Heart left ventricle (tissue), 16 donors: ENCODE data around the gene MS4A10. TPM values are rescaled to one million over a fixed set of nuclear protein-coding genes. Genes with fewer than 3 reads are reported as not detected.
A peak's percentile ranks its signal among the peaks of the same experiment; 100 is the strongest.

Experiments used
- ATAC-seq, 4 donors: fragments of 200-7000 bp; cut with Tn5 transposase; one replicate each; pipeline ENCODE4 v1.9.1; 2020 to 2022; ENCODE audit warnings: moderate library complexity in 4 of 4, mild to moderate bottlenecking in 3 of 4, moderate number of reproducible peaks in 1 of 4
- DNase-seq, 5 donors: peaks; one replicate each; pipeline ENCODE4 v3.0.0-alpha.2; 2020
- H3K27ac ChIP-seq, 12 donors: fragments of 200-600 bp; sonication (generic) in 4 of 12; one replicate each; pipeline versions ENCODE4 v1.5.0 to v1.8.0; 2016 to 2022; ENCODE audit warnings: mild to moderate bottlenecking in 2 of 12
- H3K27me3 ChIP-seq, 9 donors: fragments of 200-600 bp; sonication (generic) in 2 of 9; one replicate each; pipeline versions ENCODE4 v1.5.1 to v1.8.0; 2016 to 2022; ENCODE audit warnings: mild to moderate bottlenecking in 3 of 9
- H3K36me3 ChIP-seq, 9 donors: fragments of 200-600 bp; sonication (generic) in 2 of 9; one replicate each; pipeline versions ENCODE4 v1.5.0 to v1.8.0; 2018 to 2022; ENCODE audit warnings: mild to moderate bottlenecking in 2 of 9
- H3K4me1 ChIP-seq, 12 donors: fragments of 200-600 bp; sonication (generic) in 4 of 12; one replicate each; pipeline versions ENCODE4 v1.5.0 to v1.8.0; 2016 to 2022; ENCODE audit warnings: mild to moderate bottlenecking in 3 of 12
- H3K4me3 ChIP-seq, 12 donors: fragments of 200-600 bp; sonication (generic) in 4 of 12; one replicate each; pipeline versions ENCODE4 v1.5.0 to v1.8.0; 2017 to 2022; ENCODE audit warnings: mild to moderate bottlenecking in 9 of 12, moderate library complexity in 4 of 12
- H3K9me3 ChIP-seq, 12 donors: fragments of 200-600 bp; sonication (generic) in 4 of 12; one replicate each; pipeline versions ENCODE4 v1.5.0 to v1.8.0; 2016 to 2022; ENCODE audit warnings: mild to moderate bottlenecking in 1 of 12
- POLR2A ChIP-seq, 2 donors: fragments of 450-650 bp; IDR thresholded peaks; one replicate each; pipeline ENCODE4 v1.6.1; 2017; ENCODE audit warnings: antibody characterized with exemption in 2 of 2, mild to moderate bottlenecking in 2 of 2, moderate library complexity in 2 of 2
- WGBS, 4 donors: extraction: QIAGEN DNeasy Blood & Tissue Kit in 2 of 4; methylation state at CpG; one replicate each; pipeline versions ENCODE4 v1.1.5 to v1.1.7; 2013 to 2018; 5-methylcytosine and 5-hydroxymethylcytosine counted together
- intact Hi-C, 10 donors: fragments of 100-400 bp; cut with DNase I; formaldehyde crosslinking; loops; one replicate each; pipeline versions ENCODE4 v1.11.1 to v1.14.2; 2022
- polyA plus RNA-seq, 2 donors: library from polyadenylated mRNA; stranded (reverse); fragments of 200-250 nt; gene quantifications; one replicate each; pipeline ENCODE4 v1.2.3, GENCODE V29; 2013
- total RNA-seq, 9 donors: library from RNA; depleted of rRNA in 2 of 9; stranded (reverse); fragments of >200 nt in 2 of 9; fragmentation: NEBNext Ultra II Directional in 3 of 9; extraction: Animal tissue kit (Norgen Biotek cat#: 25700) in 3 of 9; gene quantifications; one replicate each; pipeline versions ENCODE4 v1.1.0 to v1.2.4, GENCODE V29; 2016 to 2023
- TF ChIP-seq, protein P1 (sequence below), 12 donors: fragments of 200-600 bp; sonication (generic) in 4 of 12; IDR thresholded peaks; one replicate each; pipeline versions ENCODE4 v1.5.0 to v1.8.0; 2018 to 2022; ENCODE audit warnings: antibody characterized with exemption in 12 of 12, mild to moderate bottlenecking in 5 of 12
- donor health status: ischemic (EF 13 %, LVEDD 7.1; RV severe dilation, severe dysfunction).
- donor health status: healthy with polysubstance abuse.
- donor health status: DM: no; HTN: yes; CAD: no.
- donor health status: DM: no; HTN: no; CAD: no.
- donor health status: ischemic (EF 25% LVEDD 6.9; RV normal size, moderate dysfunction).
- donor health status: ischemic (EF 25% LVEDD 5.7; RV mildly dilated, moderate dysfunction).
- donor health status: healthy.
- donor health status: DM: yes; HTN: yes; CAD: no.
- donor health status: ischemic (EF 35%, LVEDD 5.7; RV mildly dilated, moderate dysfunction).
- donor health status: nonischemic (EF 11% LVEDD 7.7; RV severe dilation, severe dysfunction).
- donor health status: DM: yes; HTN: yes; CAD: no.
- donor health status: PGD.
- donor health status: ischemic (EF 29% LVEDD 5.4; RV normal size, mild dysfunction).
- donor health status: nonischemic (EF 23%, LVEDD 6.1; RV moderate dilation, normal function).

The MS4A10 gene
- total and polyA plus RNA-seq, 11 donors = not detected

DNA sequence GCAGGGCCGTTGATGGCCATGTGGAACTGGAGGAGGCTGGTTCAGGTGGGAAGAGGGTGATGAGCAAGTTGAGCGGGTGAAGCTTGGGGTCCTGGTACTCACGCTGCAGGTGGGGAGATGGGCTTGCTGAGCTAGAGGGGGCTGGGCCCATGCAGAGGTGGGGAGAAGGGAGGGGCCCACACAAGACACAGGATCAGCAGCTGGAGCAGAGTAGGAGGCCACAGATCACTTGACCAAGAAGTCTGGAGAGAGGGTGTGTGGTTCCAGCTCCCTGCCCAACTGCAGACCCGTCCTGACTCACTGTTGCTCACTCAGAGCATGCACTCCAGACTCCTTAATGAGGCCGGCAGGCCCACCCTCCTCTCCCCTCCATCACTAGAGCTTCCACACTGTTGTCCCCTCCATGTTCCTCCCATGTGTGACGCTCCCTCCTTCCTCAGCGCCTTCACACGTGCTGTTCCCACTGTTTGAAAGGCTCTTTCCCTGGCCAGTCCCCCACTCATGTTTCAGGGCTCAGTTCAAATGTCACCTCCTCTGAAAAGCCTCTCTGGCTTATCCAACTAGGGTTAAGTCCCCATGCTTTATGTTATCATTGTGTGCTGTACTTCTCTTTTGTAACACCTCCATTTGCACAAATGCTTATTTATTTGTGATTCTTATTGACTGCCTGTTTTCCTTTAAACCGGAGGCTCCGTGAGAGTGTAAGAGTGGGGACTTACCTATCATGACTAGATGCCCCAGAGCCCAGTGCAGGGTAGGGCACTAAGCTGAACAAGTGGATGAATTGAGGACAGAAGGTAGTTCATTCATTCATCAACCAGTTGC lies 59.1 kb downstream of the MS4A10 start:
- WGBS, 4 donors = 70 to 71% (median 70%) methylated on average over 9 to 10 of the region's 10 CpGs
- peaks cover 3 to 51% (median 32%) of the 10 kb centered on the region in 12 donors for H3K4me1 ChIP-seq
- TF ChIP-seq POLR2A (IDR thresholded peaks at IDR 0.05) = no peak
- TF ChIP-seq, protein P1, sequence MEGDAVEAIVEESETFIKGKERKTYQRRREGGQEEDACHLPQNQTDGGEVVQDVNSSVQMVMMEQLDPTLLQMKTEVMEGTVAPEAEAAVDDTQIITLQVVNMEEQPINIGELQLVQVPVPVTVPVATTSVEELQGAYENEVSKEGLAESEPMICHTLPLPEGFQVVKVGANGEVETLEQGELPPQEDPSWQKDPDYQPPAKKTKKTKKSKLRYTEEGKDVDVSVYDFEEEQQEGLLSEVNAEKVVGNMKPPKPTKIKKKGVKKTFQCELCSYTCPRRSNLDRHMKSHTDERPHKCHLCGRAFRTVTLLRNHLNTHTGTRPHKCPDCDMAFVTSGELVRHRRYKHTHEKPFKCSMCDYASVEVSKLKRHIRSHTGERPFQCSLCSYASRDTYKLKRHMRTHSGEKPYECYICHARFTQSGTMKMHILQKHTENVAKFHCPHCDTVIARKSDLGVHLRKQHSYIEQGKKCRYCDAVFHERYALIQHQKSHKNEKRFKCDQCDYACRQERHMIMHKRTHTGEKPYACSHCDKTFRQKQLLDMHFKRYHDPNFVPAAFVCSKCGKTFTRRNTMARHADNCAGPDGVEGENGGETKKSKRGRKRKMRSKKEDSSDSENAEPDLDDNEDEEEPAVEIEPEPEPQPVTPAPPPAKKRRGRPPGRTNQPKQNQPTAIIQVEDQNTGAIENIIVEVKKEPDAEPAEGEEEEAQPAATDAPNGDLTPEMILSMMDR (IDR thresholded peaks at IDR 0.05) = no peak
- no peaks in the 10 kb centered on the region for H3K9me3 ChIP-seq
- H3K27me3 ChIP-seq = no peaks in the 10 kb centered on the region
- peaks cover 0 to 27% (median 20%) of the 10 kb centered on the region in 9 donors for H3K36me3 ChIP-seq
- H3K27ac ChIP-seq = no peak overlapping the region
- intact Hi-C loops = loop anchor here in 2 of 10 donors (5.0 kb wide), 1 partner anchor 33 kb away; no protein-coding TSS in a partner anchor
- DNase-seq (no peak), ATAC-seq (no peak)
- peak overlapping the region in 7 of 12 donors; percentile 73 to 94 (median 84) for H3K4me3 ChIP-seq

DNA sequence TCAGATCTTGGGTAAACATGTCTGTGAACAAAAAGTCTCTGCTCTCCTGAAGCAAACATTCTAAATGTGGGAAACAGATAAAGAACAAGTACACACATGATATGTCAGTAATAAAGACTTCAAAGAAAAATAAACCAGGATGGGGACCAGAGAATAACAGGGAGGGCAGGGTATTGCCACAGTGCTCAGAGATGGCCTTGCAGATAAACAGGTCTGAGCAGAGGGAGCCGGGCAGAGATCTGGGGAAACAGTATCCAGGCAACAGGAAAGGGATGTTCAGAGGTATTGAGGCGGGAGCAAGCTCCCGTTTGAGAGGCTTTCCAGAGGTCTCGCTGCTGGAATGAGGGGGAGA lies 59.7 kb downstream of the MS4A10 start:
- ATAC-seq = no peak
- TF ChIP-seq, protein P1 (IDR thresholded peaks at IDR 0.05) = no peak
- no peak for TF ChIP-seq POLR2A (IDR thresholded peaks at IDR 0.05)
- intact Hi-C loops = loop anchor here in 2 of 10 donors (5.0 kb wide), 1 partner anchor 32 kb away; no protein-coding TSS in a partner anchor
- H3K27ac ChIP-seq = no peak overlapping the region
- H3K4me3 ChIP-seq = no peak overlapping the region
- WGBS, 4 donors = 39 to 44% (median 41%) methylated on average over 4 of the region's 4 CpGs
- no peaks in the 10 kb centered on the region for H3K9me3 ChIP-seq
- peaks cover 3 to 46% (median 32%) of the 10 kb centered on the region in 12 donors for H3K4me1 ChIP-seq
- H3K27me3 ChIP-seq = no peaks in the 10 kb centered on the region
- DNase-seq = no peak
- peaks cover 0 to 33% (median 24%) of the 10 kb centered on the region in 9 donors for H3K36me3 ChIP-seq

DNA sequence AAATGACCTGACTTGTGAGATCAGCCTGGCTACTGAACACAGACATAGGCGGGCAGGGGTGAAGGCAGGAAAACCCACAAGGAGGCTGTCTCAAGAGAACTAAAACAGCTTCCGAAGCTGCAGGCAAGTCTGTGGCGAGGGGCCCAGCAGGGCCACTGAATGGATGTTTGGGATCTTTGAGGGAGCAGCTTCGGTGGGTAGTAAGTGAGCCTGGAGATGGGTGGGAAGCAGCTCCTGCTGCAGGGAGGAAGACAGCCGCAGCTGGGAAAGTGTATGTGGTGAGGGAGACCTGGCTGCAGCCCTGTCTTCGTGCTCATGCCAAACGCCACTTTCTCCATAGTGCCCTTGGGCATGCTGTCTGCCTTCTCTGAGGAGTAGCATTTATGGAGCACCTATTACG lies 60.2 kb downstream of the MS4A10 start:
- ATAC-seq = no peak
- intact Hi-C loops = no loop called here
- Histone ChIP-seq H3K9me3 (no peaks in the 10 kb centered on the region), H3K36me3 (peaks cover 0 to 38% (median 29%) of the 10 kb centered on the region in 9 donors), H3K4me1 (peaks cover 3 to 41% (median 31%) of the 10 kb centered on the region in 12 donors), H3K27me3 (no peaks in the 10 kb centered on the region), H3K4me3 (no peak overlapping the region), H3K27ac (no peak overlapping the region)
- WGBS, 4 donors = 84 to 90% (median 86%) methylated on average over 7 to 8 of the region's 8 CpGs
- TF ChIP-seq POLR2A (IDR thresholded peaks at IDR 0.05) = no peak
- TF ChIP-seq, protein P1 (IDR thresholded peaks at IDR 0.05) = no peak
- no peak for DNase-seq

DNA sequence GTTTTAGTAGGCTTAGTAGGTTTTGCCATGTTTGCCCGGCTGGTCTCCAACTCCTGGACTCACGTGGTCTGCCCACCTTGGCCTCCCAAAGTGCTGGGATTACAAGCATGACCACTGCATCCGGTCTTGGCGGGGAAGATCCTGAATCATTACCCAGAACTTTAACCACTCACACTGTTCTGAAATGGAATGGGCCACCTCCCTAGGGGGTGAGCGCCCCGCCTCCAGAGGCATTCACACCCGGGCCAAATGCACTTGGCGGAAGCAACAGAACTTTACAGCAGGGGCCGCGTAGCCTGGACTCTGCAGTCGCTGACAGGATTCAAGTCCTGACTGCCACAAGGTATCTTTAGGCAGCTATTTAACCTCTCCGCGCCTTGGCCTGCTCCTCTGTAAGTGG lies 62.1 kb downstream of the MS4A10 start:
- Histone ChIP-seq H3K9me3 (no peaks in the 10 kb centered on the region), H3K27ac (no peak overlapping the region), H3K27me3 (no peaks in the 10 kb centered on the region), H3K4me1 (peaks cover 0 to 29% (median 18%) of the 10 kb centered on the region in 12 donors), H3K36me3 (peaks cover 0 to 57% (median 47%) of the 10 kb centered on the region in 9 donors), H3K4me3 (no peak overlapping the region)
- intact Hi-C loops = no loop called here
- peak in 1 of 4 donors; percentile 7 for ATAC-seq
- no peak for DNase-seq
- TF ChIP-seq, protein P1 (IDR thresholded peaks at IDR 0.05) = no peak
- TF ChIP-seq POLR2A (IDR thresholded peaks at IDR 0.05) = no peak
- WGBS, 4 donors = 73 to 79% (median 74%) methylated on average over 13 of the region's 13 CpGs
